ENCODE results near the gene PFN2. TPM values are rescaled to one million over a fixed set of nuclear protein-coding genes. Genes with fewer than 3 reads are reported as not detected.

PFN2 gene
- total and polyA plus RNA-seq, 12 donors = 13.4 to 148 (median 43.4) TPM

GRCh38 chr3:149999421-149999820 is 28.7 kb upstream of the PFN2 start:
- no peak for DNase-seq
- Histone ChIP-seq H3K27me3 (no peaks in the 10 kb centered on the region), H3K4me1 (replicated peaks in 1 of 2) (no peaks in the 10 kb centered on the region), H3K9me3 (replicated peaks in 1 of 3) (peaks cover 0 to 4% (median 0%) of the 10 kb centered on the region in 3 donors), H3K4me3 (no peak overlapping the region), H3K36me3 (replicated peaks in 1 of 2) (no peaks in the 10 kb centered on the region), H3K27ac (no peak overlapping the region)
- 85 to 89% (median 88%) methylated on average over 4 of the region's 4 CpGs for WGBS, 4 donors
- intact Hi-C loops (cut with DNase I) = no loop called here
- TF ChIP-seq CTCF (IDR thresholded peaks at IDR 0.05) (no peak), POLR2A (IDR thresholded peaks at IDR 0.05) (no peak)

- 88 to 98% (median 91%) methylated on average over 1 of the region's 1 CpG for whole genome bisulfite sequencing, 4 donors
- intact Hi-C loops (cut with DNase I) = no loop called here
- TF ChIP-seq POLR2A (IDR thresholded peaks at IDR 0.05) = no peak
- no peak for TF ChIP-seq CTCF (IDR thresholded peaks at IDR 0.05)
- Histone ChIP-seq H3K27ac (no peak overlapping the region), H3K4me1 (replicated peaks in 1 of 2) (no peaks in the 10 kb centered on the region), H3K27me3 (no peaks in the 10 kb centered on the region), H3K4me3 (no peak overlapping the region), H3K9me3 (replicated peaks in 1 of 3) (peaks cover 0 to 4% (median 0%) of the 10 kb centered on the region in 3 donors), H3K36me3 (replicated peaks in 1 of 2) (no peaks in the 10 kb centered on the region)
- no peak for DNase-seq
These were observed 28.3 kb upstream of the PFN2 start for GRCh38 chr3:149998946-149999345.

GRCh38 chr3:149992416-149993058 is 21.8 kb upstream of the PFN2 start:
- Histone ChIP-seq H3K36me3 (replicated peaks in 1 of 2) (no peaks in the 10 kb centered on the region), H3K27ac (no peak overlapping the region), H3K27me3 (no peaks in the 10 kb centered on the region), H3K4me1 (replicated peaks in 1 of 2) (no peaks in the 10 kb centered on the region), H3K9me3 (replicated peaks in 1 of 3) (no peaks in the 10 kb centered on the region), H3K4me3 (no peak overlapping the region)
- 94 to 98% (median 95%) methylated on average over 4 of the region's 4 CpGs for WGBS, 4 donors
- intact Hi-C loops (cut with DNase I) = no loop called here
- DNase-seq = no peak
- TF ChIP-seq POLR2A (IDR thresholded peaks at IDR 0.05) = no peak
- TF ChIP-seq CTCF (IDR thresholded peaks at IDR 0.05) = no peak

GRCh38 chr3:149990423-149990948 is 19.8 kb upstream of the PFN2 start:
- 64 to 81% (median 68%) methylated on average over 1 of the region's 1 CpG for WGBS, 4 donors
- no peak for TF ChIP-seq CTCF (IDR thresholded peaks at IDR 0.05)
- no peak for TF ChIP-seq POLR2A (IDR thresholded peaks at IDR 0.05)

More at GRCh38 chr3:149990423-149990948, 19.8 kb upstream of the PFN2 start:
- H3K27ac ChIP-seq = no peak overlapping the region
- H3K4me1 ChIP-seq (replicated peaks in 1 of 2) = no peaks in the 10 kb centered on the region
- H3K9me3 ChIP-seq (replicated peaks in 1 of 3) = no peaks in the 10 kb centered on the region
- intact Hi-C loops (cut with DNase I) = no loop called here
- H3K36me3 ChIP-seq (replicated peaks in 1 of 2) = no peaks in the 10 kb centered on the region
- no peak overlapping the region for H3K4me3 ChIP-seq
- no peaks in the 10 kb centered on the region for H3K27me3 ChIP-seq
- no peak for DNase-seq
